GM19193 (cell line): Measurements from ENCODE around the gene ZC3HAV1.

Experiments used
- POLR2A ChIP-seq: IDR thresholded peaks from 4 replicates; pipeline ENCODE4 v1.6.1; 2011; ENCODE audit not compliant: insufficient read depth, insufficient read length; ENCODE audit errors: extremely low read depth

The ZC3HAV1 gene

DNA sequence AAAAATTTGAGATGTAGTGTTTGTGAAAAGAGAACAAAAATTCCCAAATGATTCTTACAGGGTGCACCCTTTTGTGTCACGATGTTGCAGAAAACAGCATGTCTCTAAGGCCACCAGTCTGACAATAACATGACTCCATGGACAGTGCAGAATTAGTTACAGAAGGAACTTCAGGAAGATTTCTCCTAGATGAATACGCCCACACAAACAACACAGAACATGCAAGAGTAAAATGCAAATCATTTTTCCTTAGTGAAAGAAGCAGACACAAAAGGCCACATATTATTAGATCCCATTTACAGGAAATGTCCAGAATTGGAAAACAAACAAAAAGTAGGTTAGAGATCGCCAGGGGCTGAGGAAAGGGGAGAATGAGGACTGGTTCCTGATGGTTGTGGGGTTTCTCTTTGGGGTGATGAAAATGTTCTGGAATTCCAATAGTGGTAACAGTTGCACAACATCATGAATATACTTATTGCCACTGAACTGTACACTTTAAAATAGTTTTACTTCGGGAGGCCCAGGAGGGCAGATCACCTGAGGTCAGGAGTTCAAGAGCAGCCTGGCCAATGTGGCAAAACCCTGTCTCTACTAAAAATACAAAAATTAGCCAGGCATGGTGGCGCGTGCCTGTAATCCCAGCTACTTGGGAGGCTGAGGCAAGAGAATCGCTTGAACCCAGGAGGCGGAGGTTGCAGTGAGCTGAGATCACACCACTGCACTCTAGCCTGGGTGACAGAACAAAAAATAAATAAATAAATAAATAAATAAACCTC lies 10.2 kb downstream of the ZC3HAV1 start:
- no peak for TF ChIP-seq POLR2A

GRCh38 chr7:139095194-139095659 lies 14.3 kb downstream of the ZC3HAV1 start:
- peak; percentile 43 for TF ChIP-seq POLR2A

GRCh38 chr7:139094596-139094995 lies 14.9 kb downstream of the ZC3HAV1 start:
- TF ChIP-seq POLR2A: no peak

- no peak for TF ChIP-seq POLR2A
These were observed 15.5 kb downstream of the ZC3HAV1 start for GRCh38 chr7:139094030-139094429.

DNA sequence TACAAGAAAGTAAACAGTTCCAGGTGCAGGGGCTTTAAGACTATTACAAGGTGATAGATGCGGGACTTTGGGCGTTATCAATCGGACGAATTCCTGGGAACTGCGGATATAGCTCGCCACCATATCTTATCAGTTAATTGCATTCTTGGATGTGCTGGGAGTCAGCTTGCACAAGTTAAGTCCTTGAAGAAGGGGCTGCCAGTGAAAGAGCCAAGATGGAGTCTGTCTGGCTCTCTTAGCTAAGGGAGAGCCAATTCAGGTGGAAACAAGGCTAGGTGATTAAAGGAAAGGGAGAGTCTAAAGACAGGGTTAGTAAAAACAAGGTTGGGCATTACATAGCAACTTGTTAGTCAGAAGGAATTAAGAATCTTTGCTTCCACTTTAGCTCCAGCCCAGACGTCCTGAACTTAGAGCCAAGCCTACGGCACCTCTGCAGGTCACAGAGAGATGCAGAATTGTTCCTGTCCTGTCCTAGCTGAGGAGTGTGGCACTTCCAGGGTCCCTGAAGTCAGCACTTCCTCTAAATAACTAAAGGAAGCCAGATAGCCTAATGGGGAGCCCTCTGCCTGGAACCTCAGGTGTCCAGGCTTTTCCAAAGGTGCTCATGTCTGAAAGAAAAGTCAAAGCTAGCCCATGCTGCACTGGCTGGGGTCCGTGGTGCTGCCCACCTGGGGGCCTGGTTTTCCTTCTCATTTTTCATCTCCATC lies 17.3 kb downstream of the ZC3HAV1 start:
- TF ChIP-seq POLR2A: no peak

- no peak for TF ChIP-seq POLR2A
These were observed 17.9 kb downstream of the ZC3HAV1 start for GRCh38 chr7:139091677-139091996.

- no peak for TF ChIP-seq POLR2A
These were observed 20.4 kb downstream of the ZC3HAV1 start for GRCh38 chr7:139089118-139089517.

DNA sequence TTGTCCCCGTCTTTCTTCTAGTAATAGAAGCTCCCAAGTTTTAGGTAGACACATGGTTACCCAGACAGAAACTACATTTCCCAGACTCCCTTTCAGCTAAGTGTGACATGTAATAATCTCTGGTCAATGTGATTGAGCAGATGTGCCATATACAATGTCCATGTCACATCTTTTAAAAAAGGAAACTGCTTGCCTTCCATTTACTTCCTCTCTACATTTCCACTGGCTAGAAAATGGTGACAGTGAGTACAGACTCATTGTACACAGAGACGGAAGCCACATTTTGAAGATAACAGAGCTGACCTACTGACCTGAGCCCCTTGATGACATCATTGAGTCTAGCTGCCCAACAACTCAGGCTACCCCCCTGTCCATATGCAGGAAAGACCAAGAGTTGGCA lies 21.3 kb downstream of the ZC3HAV1 start:
- no peak for TF ChIP-seq POLR2A

- no peak for TF ChIP-seq POLR2A
These were observed 22.3 kb downstream of the ZC3HAV1 start for GRCh38 chr7:139087212-139087611.

- TF ChIP-seq POLR2A: no peak
These were observed 23.1 kb downstream of the ZC3HAV1 start for GRCh38 chr7:139086454-139086853.

DNA sequence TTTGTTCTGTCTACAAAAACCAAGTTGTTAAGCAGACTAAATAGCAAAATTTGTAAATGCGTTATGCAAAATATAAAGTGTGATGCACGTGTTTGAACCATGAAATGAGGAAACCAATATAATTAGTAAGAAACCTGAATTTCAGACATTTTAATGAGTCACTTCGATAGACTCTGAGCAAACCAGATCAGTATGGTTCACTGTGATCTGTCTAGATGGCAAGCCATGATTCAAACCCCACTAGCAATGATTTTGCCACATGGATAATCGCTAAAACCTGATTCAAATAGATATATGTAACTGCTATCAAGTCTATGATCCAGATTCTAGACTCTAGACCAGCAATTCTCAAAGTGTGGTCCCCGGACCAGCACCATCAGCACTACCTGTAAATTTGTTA lies 24.8 kb downstream of the ZC3HAV1 start:
- no peak for TF ChIP-seq POLR2A

- no peak for TF ChIP-seq POLR2A
These were observed 27.9 kb downstream of the ZC3HAV1 start for GRCh38 chr7:139081584-139081983.

GRCh38 chr7:139080905-139081304 lies 28.6 kb downstream of the ZC3HAV1 start:
- no peak for TF ChIP-seq POLR2A

DNA sequence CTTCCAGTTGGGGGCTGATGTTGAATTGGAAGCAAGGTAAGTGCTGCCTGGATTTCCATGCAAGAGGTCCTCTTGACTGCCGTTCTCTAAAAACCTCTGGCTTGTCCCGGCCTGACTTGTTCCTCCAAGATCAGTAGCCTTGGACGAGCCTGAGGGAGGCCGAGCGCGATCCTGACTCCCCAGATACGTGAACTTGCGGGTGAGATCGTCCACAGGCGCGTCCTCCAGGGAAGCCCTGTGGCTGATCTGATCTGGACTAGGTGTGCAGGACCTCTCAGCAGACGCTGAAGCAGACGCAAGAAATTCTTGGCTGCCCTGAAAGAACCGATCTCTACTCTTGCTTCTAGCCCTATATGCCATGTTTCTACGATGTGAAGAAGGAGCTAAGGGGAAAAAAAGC lies 29.7 kb downstream of the ZC3HAV1 start:
- no peak for TF ChIP-seq POLR2A

GRCh38 chr7:139078911-139079310 lies 30.6 kb downstream of the ZC3HAV1 start:
- no peak for TF ChIP-seq POLR2A

DNA sequence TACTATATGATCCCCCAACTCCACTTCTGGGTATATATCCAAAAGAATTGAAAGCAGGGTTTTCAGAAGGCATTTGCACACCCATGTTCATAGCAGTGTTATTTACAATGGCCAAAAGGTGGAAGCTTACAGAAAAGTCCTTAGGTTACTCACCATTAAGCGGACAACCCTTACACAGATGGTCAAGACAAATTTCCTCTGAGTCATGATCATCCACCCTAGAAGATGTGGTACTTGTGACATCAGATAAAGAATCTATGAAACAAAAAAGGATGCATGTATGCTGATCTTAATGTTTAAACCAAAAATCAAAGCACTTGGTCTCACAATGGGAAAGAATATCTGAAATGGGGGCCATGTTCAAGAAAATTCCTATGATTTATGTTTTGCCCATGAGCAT lies 31.1 kb downstream of the ZC3HAV1 start:
- TF ChIP-seq POLR2A: no peak
